ENCODE results near the gene FAM228A.

The FAM228A gene

GRCh38 chr2:24206714-24207113 lies 31.9 kb downstream of the FAM228A start:
- Histone ChIP-seq H3K36me3 (peaks cover 77 to 100% (median 90%) of the 10 kb centered on the region in 3 donors), H3K4me3 (no peak overlapping the region), H3K27ac (no peak overlapping the region), H3K4me1 (no peaks in the 10 kb centered on the region), H3K27me3 (no peaks in the 10 kb centered on the region), H3K9me3 (no peaks in the 10 kb centered on the region)
- no peak for TF ChIP-seq CTCF (IDR thresholded peaks at IDR 0.05)
- no peak for DNase-seq
- intact Hi-C loops (cut with DNase I; ENCODE audit: low total_unique reads), result no loop called here

GRCh38 chr2:24207359-24207758 lies 32.5 kb downstream of the FAM228A start:
- H3K27me3 ChIP-seq, result no peaks in the 10 kb centered on the region
- no peak overlapping the region for H3K27ac ChIP-seq
- no peak overlapping the region for H3K4me3 ChIP-seq
- intact Hi-C loops (cut with DNase I; ENCODE audit: low total_unique reads), result no loop called here
- no peaks in the 10 kb centered on the region for H3K4me1 ChIP-seq
- DNase-seq, result no peak
- H3K9me3 ChIP-seq, result no peaks in the 10 kb centered on the region
- TF ChIP-seq CTCF (IDR thresholded peaks at IDR 0.05), result no peak
- H3K36me3 ChIP-seq, result peaks cover 83 to 100% (median 96%) of the 10 kb centered on the region in 3 donors

GRCh38 chr2:24208490-24208889 lies 33.6 kb downstream of the FAM228A start:
- Histone ChIP-seq H3K9me3 (no peaks in the 10 kb centered on the region), H3K4me3 (no peak overlapping the region), H3K4me1 (no peaks in the 10 kb centered on the region), H3K27me3 (no peaks in the 10 kb centered on the region), H3K27ac (no peak overlapping the region), H3K36me3 (peaks cover 87 to 99% (median 98%) of the 10 kb centered on the region in 3 donors)
- TF ChIP-seq CTCF (IDR thresholded peaks at IDR 0.05), result no peak
- intact Hi-C loops (cut with DNase I; ENCODE audit: low total_unique reads), result no loop called here
- DNase-seq, result no peak

GRCh38 chr2:24209389-24210105 lies 34.7 kb downstream of the FAM228A start:
- Histone ChIP-seq H3K4me3 (no peak overlapping the region), H3K4me1 (no peaks in the 10 kb centered on the region), H3K27me3 (no peaks in the 10 kb centered on the region), H3K9me3 (no peaks in the 10 kb centered on the region), H3K36me3 (peaks cover 80 to 88% (median 88%) of the 10 kb centered on the region in 3 donors), H3K27ac (no peak overlapping the region)
- no peak for DNase-seq
- TF ChIP-seq CTCF (IDR thresholded peaks at IDR 0.05), result no peak
- intact Hi-C loops (cut with DNase I; ENCODE audit: low total_unique reads), result no loop called here

GRCh38 chr2:24210106-24210455 lies 35.2 kb downstream of the FAM228A start:
- Histone ChIP-seq H3K27me3 (no peaks in the 10 kb centered on the region), H3K4me1 (no peaks in the 10 kb centered on the region), H3K4me3 (no peak overlapping the region), H3K9me3 (no peaks in the 10 kb centered on the region), H3K27ac (no peak overlapping the region), H3K36me3 (peaks cover 75 to 83% (median 82%) of the 10 kb centered on the region in 3 donors)
- no peak for DNase-seq
- intact Hi-C loops (cut with DNase I; ENCODE audit: low total_unique reads), result no loop called here
- TF ChIP-seq CTCF (IDR thresholded peaks at IDR 0.05), result no peak

All from tibial artery (tissue), 4 donors.